ENCODE measurements around the gene SLC26A11. TPM values are rescaled to one million over a fixed set of nuclear protein-coding genes. Genes with fewer than 3 reads are reported as not detected.

The SLC26A11 gene
- total RNA-seq, 4 donors from 2014 or later = 10.0 to 38.7 (median 16.0) TPM

- Histone ChIP-seq H3K9me3 (no peaks in the 10 kb centered on the region), H3K27me3 (no peaks in the 10 kb centered on the region), H3K4me1 (no peaks in the 10 kb centered on the region), H3K27ac (no peak overlapping the region), H3K4me3 (no peak overlapping the region), H3K36me3 (no peaks in the 10 kb centered on the region)
- TF ChIP-seq, protein P1, sequence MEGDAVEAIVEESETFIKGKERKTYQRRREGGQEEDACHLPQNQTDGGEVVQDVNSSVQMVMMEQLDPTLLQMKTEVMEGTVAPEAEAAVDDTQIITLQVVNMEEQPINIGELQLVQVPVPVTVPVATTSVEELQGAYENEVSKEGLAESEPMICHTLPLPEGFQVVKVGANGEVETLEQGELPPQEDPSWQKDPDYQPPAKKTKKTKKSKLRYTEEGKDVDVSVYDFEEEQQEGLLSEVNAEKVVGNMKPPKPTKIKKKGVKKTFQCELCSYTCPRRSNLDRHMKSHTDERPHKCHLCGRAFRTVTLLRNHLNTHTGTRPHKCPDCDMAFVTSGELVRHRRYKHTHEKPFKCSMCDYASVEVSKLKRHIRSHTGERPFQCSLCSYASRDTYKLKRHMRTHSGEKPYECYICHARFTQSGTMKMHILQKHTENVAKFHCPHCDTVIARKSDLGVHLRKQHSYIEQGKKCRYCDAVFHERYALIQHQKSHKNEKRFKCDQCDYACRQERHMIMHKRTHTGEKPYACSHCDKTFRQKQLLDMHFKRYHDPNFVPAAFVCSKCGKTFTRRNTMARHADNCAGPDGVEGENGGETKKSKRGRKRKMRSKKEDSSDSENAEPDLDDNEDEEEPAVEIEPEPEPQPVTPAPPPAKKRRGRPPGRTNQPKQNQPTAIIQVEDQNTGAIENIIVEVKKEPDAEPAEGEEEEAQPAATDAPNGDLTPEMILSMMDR (IDR thresholded peaks at IDR 0.05) = no peak
- TF ChIP-seq POLR2A (IDR thresholded peaks at IDR 0.05) = no peak
- intact Hi-C loops (cut with DNase I; ENCODE audit: low total_unique reads) = no loop called here
- no peak for DNase-seq
Measured at GRCh38 chr17:80209765-80210164, 10.5 kb upstream of the SLC26A11 start.

DNA sequence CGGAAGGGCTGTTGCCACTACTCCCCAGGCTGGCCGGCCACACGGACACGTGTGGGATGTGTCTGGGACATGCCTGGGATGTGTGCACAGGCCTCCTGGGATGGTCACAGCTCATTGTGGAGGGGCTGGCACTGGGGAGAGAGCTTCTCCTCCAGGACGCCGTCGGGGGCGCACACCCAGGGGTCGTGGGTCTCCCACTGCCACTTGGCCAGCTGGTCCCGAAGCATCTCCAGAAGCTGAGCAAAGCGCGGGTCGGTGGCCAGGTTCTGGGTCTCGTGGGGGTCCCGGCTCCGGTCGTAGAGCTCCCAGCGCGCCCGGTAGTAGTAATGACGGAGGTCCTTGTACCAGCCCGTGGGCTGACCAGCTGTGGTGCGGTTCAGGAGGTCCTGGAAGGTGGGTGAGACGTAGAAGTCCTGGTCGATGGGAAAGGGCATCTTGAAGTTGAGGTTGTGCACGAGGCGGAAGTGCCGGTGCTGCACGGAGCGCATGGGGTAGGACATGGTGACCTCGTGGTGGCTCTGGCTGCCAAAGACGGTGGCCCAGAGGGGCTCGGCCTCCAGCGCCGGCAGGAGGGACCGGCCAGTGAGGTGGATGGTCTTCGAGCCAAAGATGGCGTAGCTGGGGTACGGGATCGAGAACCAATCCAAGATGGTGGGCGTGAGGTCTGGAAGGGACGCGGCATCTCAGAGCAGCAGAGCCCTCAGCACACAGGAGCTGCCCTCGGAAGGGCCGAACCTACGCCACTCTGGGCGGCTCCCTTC, 9.7 kb upstream of the SLC26A11 start:
- Histone ChIP-seq H3K9me3 (no peaks in the 10 kb centered on the region), H3K27ac (no peak overlapping the region), H3K27me3 (no peaks in the 10 kb centered on the region), H3K4me3 (no peak overlapping the region), H3K4me1 (no peaks in the 10 kb centered on the region), H3K36me3 (no peaks in the 10 kb centered on the region)
- intact Hi-C loops (cut with DNase I; ENCODE audit: low total_unique reads) = no loop called here
- TF ChIP-seq, protein P1 (IDR thresholded peaks at IDR 0.05) = no peak
- no peak for TF ChIP-seq POLR2A (IDR thresholded peaks at IDR 0.05)
- DNase-seq = no peak

- intact Hi-C loops (cut with DNase I; ENCODE audit: low total_unique reads) = no loop called here
- no peaks in the 10 kb centered on the region for H3K36me3 ChIP-seq
- no peak overlapping the region for H3K27ac ChIP-seq
- DNase-seq = no peak
- no peak for TF ChIP-seq POLR2A (IDR thresholded peaks at IDR 0.05)
- TF ChIP-seq, protein P1 (IDR thresholded peaks at IDR 0.05) = no peak
- H3K27me3 ChIP-seq = no peaks in the 10 kb centered on the region
- H3K9me3 ChIP-seq = no peaks in the 10 kb centered on the region
- no peaks in the 10 kb centered on the region for H3K4me1 ChIP-seq
- no peak overlapping the region for H3K4me3 ChIP-seq
Measured at GRCh38 chr17:80212109-80212508, 8.1 kb upstream of the SLC26A11 start.

- Histone ChIP-seq H3K9me3 (no peaks in the 10 kb centered on the region), H3K36me3 (no peaks in the 10 kb centered on the region), H3K27ac (no peak overlapping the region), H3K4me1 (no peaks in the 10 kb centered on the region), H3K27me3 (no peaks in the 10 kb centered on the region), H3K4me3 (no peak overlapping the region)
- TF ChIP-seq, protein P1 (IDR thresholded peaks at IDR 0.05) = no peak
- no peak for TF ChIP-seq POLR2A (IDR thresholded peaks at IDR 0.05)
- intact Hi-C loops (cut with DNase I; ENCODE audit: low total_unique reads) = no loop called here
- no peak for DNase-seq
Measured at GRCh38 chr17:80212511-80212910, 7.7 kb upstream of the SLC26A11 start.

DNA sequence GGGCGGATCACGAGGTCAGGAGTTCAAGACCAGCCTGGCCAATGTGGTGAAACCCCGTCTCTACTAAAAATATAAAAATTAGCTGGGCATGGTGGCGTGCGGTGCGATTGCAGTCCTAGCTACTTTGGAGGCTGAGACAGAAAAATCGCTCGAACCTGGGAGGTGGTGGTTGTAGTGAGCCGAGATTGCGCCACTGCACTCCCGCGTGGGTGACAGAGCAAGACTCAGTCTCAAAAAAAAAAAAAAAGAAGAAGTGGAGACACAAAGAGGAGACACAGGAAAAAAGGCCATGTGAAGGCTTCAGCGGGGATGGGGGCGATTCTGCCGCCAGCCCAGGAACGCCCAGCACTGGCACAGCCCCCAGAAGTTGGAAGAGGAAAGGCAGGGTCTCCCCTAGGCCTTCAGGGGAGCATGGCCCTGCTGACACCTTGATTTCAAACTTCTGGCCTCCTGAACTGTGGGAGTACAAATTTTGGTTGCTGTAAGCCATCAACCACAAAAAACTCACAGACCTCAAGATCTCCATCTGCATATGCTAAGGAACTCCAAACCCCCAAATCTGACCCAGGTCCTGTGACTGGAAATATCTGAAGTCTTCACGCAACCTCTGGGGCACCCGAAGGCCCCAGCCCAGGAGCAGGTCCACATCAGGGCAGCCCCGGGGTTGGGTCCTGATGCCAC, 7.1 kb upstream of the SLC26A11 start:
- Histone ChIP-seq H3K36me3 (no peaks in the 10 kb centered on the region), H3K4me3 (no peak overlapping the region), H3K4me1 (no peaks in the 10 kb centered on the region), H3K9me3 (no peaks in the 10 kb centered on the region), H3K27ac (no peak overlapping the region), H3K27me3 (no peaks in the 10 kb centered on the region)
- no peak for TF ChIP-seq POLR2A (IDR thresholded peaks at IDR 0.05)
- TF ChIP-seq, protein P1 (IDR thresholded peaks at IDR 0.05) = no peak
- DNase-seq = no peak
- intact Hi-C loops (cut with DNase I; ENCODE audit: low total_unique reads) = no loop called here

Data from uterus (tissue), 4 donors.